ENCODE results near the gene DENND1A.

DNA sequence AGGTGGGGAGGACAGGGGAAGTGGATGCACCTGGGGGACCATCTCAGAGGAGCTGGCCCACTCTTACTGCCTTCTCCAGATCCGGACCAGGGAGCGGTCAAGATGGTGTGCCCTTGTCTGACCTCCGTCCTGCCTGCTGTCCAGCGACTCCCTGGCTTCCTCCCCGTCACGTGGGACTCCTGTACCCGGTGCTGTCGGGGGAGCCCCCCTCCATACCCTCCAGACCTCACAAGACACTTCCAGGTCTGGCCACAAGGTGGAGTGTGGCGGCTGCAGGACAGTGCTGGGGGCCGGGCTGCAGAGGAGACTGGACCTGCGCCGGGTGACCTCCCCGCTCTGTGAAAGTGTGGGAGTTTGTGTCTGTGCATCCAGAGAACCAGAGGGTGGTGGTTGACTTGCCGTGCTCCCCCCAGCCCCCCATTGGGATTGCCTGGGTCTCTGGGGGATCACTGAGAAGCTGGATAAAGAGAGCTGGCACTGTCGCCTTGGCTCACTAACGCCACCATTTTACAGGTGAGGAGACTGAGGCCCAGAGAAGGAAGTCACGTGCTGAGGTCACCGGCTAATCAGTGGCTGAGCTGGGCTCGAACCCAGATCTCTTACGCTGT, 575.8 kb downstream of the DENND1A start:
- TF ChIP-seq, protein P1, sequence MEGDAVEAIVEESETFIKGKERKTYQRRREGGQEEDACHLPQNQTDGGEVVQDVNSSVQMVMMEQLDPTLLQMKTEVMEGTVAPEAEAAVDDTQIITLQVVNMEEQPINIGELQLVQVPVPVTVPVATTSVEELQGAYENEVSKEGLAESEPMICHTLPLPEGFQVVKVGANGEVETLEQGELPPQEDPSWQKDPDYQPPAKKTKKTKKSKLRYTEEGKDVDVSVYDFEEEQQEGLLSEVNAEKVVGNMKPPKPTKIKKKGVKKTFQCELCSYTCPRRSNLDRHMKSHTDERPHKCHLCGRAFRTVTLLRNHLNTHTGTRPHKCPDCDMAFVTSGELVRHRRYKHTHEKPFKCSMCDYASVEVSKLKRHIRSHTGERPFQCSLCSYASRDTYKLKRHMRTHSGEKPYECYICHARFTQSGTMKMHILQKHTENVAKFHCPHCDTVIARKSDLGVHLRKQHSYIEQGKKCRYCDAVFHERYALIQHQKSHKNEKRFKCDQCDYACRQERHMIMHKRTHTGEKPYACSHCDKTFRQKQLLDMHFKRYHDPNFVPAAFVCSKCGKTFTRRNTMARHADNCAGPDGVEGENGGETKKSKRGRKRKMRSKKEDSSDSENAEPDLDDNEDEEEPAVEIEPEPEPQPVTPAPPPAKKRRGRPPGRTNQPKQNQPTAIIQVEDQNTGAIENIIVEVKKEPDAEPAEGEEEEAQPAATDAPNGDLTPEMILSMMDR (IDR thresholded peaks at IDR 0.05), result peak; percentile 71 to 82 (median 77)
- TF ChIP-seq POLR2A (IDR thresholded peaks at IDR 0.05), result no peak

All from right lobe of liver (tissue), 4 donors.